ENCODE data around the gene CPTP. TPM values are rescaled to one million over a fixed set of nuclear protein-coding genes. Genes with fewer than 3 reads are reported as not detected.

Gene CPTP
- polyA plus RNA-seq, 1 donor from 2014 or later: 9.9 TPM

DNA sequence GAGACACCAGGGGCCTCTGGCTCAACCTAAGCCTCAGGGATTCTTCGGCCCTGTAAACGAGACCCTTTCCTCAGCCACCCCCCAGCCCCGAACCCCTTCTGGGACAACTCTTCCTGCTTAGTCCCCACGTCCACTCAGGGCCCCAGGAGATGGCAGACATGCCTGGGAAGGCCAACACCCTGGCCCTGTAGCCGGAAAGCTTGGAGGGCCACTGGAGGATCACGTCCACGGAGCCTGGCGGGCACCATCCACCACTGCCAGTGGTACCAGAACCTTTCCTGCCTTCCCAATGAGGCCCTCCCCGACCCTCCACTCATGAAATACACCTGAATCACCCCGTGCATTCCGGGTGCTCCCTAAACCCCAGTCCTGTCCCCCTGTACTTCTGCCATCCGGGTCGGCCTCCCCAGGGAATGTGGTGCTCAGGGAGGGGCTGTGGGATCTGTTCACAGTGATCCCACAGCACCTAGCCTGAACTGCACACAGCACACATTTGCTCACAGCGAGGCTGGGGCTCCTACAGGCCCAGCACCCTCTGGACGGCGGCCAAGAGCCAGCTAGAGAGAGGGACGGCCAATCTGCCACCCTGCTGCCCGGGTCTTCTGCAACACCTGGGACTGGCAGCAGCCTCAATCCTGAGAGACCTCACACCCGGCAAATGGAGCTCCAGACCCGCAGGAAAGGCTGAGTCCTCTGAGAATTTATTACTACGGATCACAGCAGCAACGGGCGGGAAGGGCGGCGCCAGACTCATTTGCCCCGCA, 48.6 kb downstream of the CPTP start:
- no peaks in the 10 kb centered on the region for H3K79me2 ChIP-seq (replicated peaks; ENCODE audit: insufficient read depth, low read length)

DNA sequence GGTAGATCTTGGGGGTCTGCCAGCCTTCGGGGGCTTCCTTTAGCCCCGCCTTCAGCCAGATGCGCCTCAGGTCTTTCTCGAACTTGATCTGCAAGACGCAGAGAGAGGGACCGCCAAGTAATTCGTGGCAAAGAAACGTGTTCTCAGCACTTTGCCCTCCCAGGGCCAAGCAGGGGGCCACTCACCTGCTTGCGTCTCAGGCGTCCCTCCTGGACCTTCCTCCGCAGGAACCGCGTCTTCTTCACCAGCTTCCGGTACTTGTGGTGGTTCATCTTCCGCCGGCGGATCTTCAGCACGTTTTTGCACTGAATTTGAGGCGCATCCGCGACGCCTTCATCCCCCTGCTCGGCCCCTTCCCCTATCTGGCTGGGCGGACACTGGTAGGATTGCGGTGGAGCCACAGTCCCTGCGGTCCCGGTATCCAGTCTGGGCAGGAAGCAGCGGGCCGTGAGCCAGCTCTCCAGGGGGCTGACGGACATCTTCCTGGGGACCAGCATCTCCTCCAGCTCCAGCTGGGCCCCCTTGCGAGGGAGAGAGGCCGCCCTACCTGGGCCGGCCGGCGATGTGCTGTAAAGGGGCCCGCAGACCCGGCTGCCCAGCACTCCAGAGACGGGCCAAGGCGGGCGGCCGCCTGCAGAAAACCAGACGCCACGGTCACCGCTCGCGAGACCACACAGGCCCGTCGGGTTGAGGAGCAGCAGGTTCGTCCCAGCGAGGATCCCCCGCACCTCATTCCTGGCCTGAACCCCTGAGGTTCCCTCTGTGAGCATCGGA, 49.4 kb downstream of the CPTP start:
- Histone ChIP-seq H3K4me3 (ENCODE audit: low read length) (peak overlapping the region; percentile 98), H3K27me3 (ENCODE audit: insufficient read depth, low read depth, low read length) (no peaks in the 10 kb centered on the region), H3K27ac (ENCODE audit: low read length) (no peak overlapping the region), H3K79me2 (replicated peaks; ENCODE audit: insufficient read depth, low read length) (no peaks in the 10 kb centered on the region), H2AFZ (ENCODE audit: low read depth, low read length) (no peak overlapping the region), H3F3A (ENCODE audit: insufficient read depth, low read length, poor library complexity, severe bottlenecking) (no peaks in the 10 kb centered on the region), H4K20me1 (ENCODE audit: insufficient read depth) (no peaks in the 10 kb centered on the region), H3K4me2 (ENCODE audit: low read length) (peak overlapping the region; percentile 39), H3K9ac (ENCODE audit: low read length) (peak overlapping the region; percentile 91), H3K9me2 (ENCODE audit: insufficient read depth, low read length) (no peaks in the 10 kb centered on the region), H3K9me3 (ENCODE audit: low read length) (no peaks in the 10 kb centered on the region), H3K36me3 (ENCODE audit: insufficient read depth, low read length) (no peaks in the 10 kb centered on the region)
- TF ChIP-seq SMC3 (conservative IDR thresholded peaks at IDR 0.05; ENCODE audit: poor library complexity): no peak
- no peak for TF ChIP-seq TAF1 (IDR thresholded peaks at IDR 0.05; ENCODE audit: low read depth)
- TF ChIP-seq, protein P1, sequence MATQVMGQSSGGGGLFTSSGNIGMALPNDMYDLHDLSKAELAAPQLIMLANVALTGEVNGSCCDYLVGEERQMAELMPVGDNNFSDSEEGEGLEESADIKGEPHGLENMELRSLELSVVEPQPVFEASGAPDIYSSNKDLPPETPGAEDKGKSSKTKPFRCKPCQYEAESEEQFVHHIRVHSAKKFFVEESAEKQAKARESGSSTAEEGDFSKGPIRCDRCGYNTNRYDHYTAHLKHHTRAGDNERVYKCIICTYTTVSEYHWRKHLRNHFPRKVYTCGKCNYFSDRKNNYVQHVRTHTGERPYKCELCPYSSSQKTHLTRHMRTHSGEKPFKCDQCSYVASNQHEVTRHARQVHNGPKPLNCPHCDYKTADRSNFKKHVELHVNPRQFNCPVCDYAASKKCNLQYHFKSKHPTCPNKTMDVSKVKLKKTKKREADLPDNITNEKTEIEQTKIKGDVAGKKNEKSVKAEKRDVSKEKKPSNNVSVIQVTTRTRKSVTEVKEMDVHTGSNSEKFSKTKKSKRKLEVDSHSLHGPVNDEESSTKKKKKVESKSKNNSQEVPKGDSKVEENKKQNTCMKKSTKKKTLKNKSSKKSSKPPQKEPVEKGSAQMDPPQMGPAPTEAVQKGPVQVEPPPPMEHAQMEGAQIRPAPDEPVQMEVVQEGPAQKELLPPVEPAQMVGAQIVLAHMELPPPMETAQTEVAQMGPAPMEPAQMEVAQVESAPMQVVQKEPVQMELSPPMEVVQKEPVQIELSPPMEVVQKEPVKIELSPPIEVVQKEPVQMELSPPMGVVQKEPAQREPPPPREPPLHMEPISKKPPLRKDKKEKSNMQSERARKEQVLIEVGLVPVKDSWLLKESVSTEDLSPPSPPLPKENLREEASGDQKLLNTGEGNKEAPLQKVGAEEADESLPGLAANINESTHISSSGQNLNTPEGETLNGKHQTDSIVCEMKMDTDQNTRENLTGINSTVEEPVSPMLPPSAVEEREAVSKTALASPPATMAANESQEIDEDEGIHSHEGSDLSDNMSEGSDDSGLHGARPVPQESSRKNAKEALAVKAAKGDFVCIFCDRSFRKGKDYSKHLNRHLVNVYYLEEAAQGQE (IDR thresholded peaks at IDR 0.05; ENCODE audit: borderline replicate concordance): no peak
- TF ChIP-seq MXI1 (conservative IDR thresholded peaks at IDR 0.05; ENCODE audit: poor library complexity, severe bottlenecking): no peak
- TF ChIP-seq POLR2AphosphoS5 (IDR thresholded peaks at IDR 0.05): no peak
- TF ChIP-seq EP300 (conservative IDR thresholded peaks at IDR 0.05; ENCODE audit: poor library complexity, severe bottlenecking): no peak
- no peak for TF ChIP-seq RAD21 (conservative IDR thresholded peaks at IDR 0.05)
- no peak for TF ChIP-seq EZH2 (IDR thresholded peaks at IDR 0.05; ENCODE audit: borderline replicate concordance, insufficient read depth, low read length, poor library complexity, severe bottlenecking)

More for the DNA sequence above, 48.6 kb downstream of the CPTP start:
- Histone ChIP-seq H3F3A (ENCODE audit: insufficient read depth, low read length, poor library complexity, severe bottlenecking) (no peaks in the 10 kb centered on the region), H4K20me1 (ENCODE audit: insufficient read depth) (no peaks in the 10 kb centered on the region), H3K9me2 (ENCODE audit: insufficient read depth, low read length) (no peaks in the 10 kb centered on the region), H3K27ac (ENCODE audit: low read length) (no peak overlapping the region), H3K4me3 (ENCODE audit: low read length) (peak overlapping the region; percentile 98), H3K27me3 (ENCODE audit: insufficient read depth, low read depth, low read length) (no peaks in the 10 kb centered on the region), H3K4me2 (ENCODE audit: low read length) (no peak overlapping the region), H3K9me3 (ENCODE audit: low read length) (no peaks in the 10 kb centered on the region), H3K36me3 (ENCODE audit: insufficient read depth, low read length) (no peaks in the 10 kb centered on the region), H2AFZ (ENCODE audit: low read depth, low read length) (no peak overlapping the region), H3K9ac (ENCODE audit: low read length) (no peak overlapping the region)
- TF ChIP-seq, protein P2, sequence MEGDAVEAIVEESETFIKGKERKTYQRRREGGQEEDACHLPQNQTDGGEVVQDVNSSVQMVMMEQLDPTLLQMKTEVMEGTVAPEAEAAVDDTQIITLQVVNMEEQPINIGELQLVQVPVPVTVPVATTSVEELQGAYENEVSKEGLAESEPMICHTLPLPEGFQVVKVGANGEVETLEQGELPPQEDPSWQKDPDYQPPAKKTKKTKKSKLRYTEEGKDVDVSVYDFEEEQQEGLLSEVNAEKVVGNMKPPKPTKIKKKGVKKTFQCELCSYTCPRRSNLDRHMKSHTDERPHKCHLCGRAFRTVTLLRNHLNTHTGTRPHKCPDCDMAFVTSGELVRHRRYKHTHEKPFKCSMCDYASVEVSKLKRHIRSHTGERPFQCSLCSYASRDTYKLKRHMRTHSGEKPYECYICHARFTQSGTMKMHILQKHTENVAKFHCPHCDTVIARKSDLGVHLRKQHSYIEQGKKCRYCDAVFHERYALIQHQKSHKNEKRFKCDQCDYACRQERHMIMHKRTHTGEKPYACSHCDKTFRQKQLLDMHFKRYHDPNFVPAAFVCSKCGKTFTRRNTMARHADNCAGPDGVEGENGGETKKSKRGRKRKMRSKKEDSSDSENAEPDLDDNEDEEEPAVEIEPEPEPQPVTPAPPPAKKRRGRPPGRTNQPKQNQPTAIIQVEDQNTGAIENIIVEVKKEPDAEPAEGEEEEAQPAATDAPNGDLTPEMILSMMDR (IDR thresholded peaks at IDR 0.05; ENCODE audit: poor library complexity, severe bottlenecking): no peak
- TF ChIP-seq POLR2AphosphoS5 (IDR thresholded peaks at IDR 0.05) (no peak), RAD21 (conservative IDR thresholded peaks at IDR 0.05) (no peak), EZH2 (IDR thresholded peaks at IDR 0.05; ENCODE audit: borderline replicate concordance, insufficient read depth, low read length, poor library complexity, severe bottlenecking) (no peak), MXI1 (conservative IDR thresholded peaks at IDR 0.05; ENCODE audit: poor library complexity, severe bottlenecking) (no peak), TAF1 (IDR thresholded peaks at IDR 0.05; ENCODE audit: low read depth) (no peak), SMC3 (conservative IDR thresholded peaks at IDR 0.05; ENCODE audit: poor library complexity) (no peak), EP300 (conservative IDR thresholded peaks at IDR 0.05; ENCODE audit: poor library complexity, severe bottlenecking) (no peak)
- TF ChIP-seq, protein P1 (IDR thresholded peaks at IDR 0.05; ENCODE audit: borderline replicate concordance): no peak

Data from neural cell (in vitro differentiated cells).